ENCODE results near the gene CABLES1.

The CABLES1 gene

GRCh38 chr18:23178201-23178600, 42.9 kb downstream of the CABLES1 start:
- no peak overlapping the region for H3K27ac ChIP-seq (ENCODE audit: low read depth, low read length)
- H3K9ac ChIP-seq (ENCODE audit: low read length), result no peak overlapping the region
- no CpG with 5 or more reads among the region's 7 CpGs for WGBS (ENCODE audit: extremely low coverage, insufficient coverage, insufficient read length)
- no peak overlapping the region for H2BK12ac ChIP-seq (ENCODE audit: low read length)
- no peak overlapping the region for H2AK5ac ChIP-seq (ENCODE audit: low read length)
- no peak overlapping the region for H2BK5ac ChIP-seq (ENCODE audit: low read depth, low read length, poor library complexity)
- peaks cover 0 to 2% of the 10 kb centered on the region in 2 experiments for H3K4me1 ChIP-seq (ENCODE audit: control insufficient read depth in 1 of 2, insufficient read depth in 2 of 2, low read length in 2 of 2)
- H3K4ac ChIP-seq (ENCODE audit: low read depth, low read length), result no peak overlapping the region
- no peak for DNase-seq
- no peak overlapping the region for H3K18ac ChIP-seq (ENCODE audit: low read length)
- no peak overlapping the region for H2BK120ac ChIP-seq (ENCODE audit: insufficient read depth, low read length, poor library complexity)
- H4K91ac ChIP-seq (ENCODE audit: low read depth, low read length), result no peak overlapping the region
- no peaks in the 10 kb centered on the region for H3K79me1 ChIP-seq (ENCODE audit: low read length)
- H3K4me2 ChIP-seq (ENCODE audit: low read length), result no peak overlapping the region
- no peak overlapping the region for H3K14ac ChIP-seq (ENCODE audit: low read length)
- no peaks in the 10 kb centered on the region for H3K79me2 ChIP-seq (ENCODE audit: control insufficient read depth, insufficient read depth, low read length, poor library complexity)
- H2AFZ ChIP-seq (ENCODE audit: insufficient read depth, low read length, poor library complexity), result no peak overlapping the region
- no peaks in the 10 kb centered on the region for H3K36me3 ChIP-seq (ENCODE audit: control insufficient read depth in 1 of 2, insufficient read depth in 2 of 2, low read length in 2 of 2)
- no peak overlapping the region for H3K23ac ChIP-seq (ENCODE audit: low read length)
- peaks cover 2% of the 10 kb centered on the region for H3K9me3 ChIP-seq (ENCODE audit: insufficient read depth, low read depth, low read length)
- H4K8ac ChIP-seq (ENCODE audit: low read depth, low read length), result no peak overlapping the region
- no peaks in the 10 kb centered on the region for H3K27me3 ChIP-seq (ENCODE audit: insufficient read depth, low read length)
- no peak overlapping the region for H3K4me3 ChIP-seq (ENCODE audit: low read depth, low read length)
- H4K12ac ChIP-seq (ENCODE audit: low read depth, low read length), result no peak overlapping the region

- no peak overlapping the region for H2AFZ ChIP-seq (ENCODE audit: insufficient read depth, low read length, poor library complexity)
- H3K27me3 ChIP-seq (ENCODE audit: insufficient read depth, low read length), result no peaks in the 10 kb centered on the region
- H4K12ac ChIP-seq (ENCODE audit: low read depth, low read length), result no peak overlapping the region
- no peak overlapping the region for H4K8ac ChIP-seq (ENCODE audit: low read depth, low read length)
- no peak overlapping the region for H4K91ac ChIP-seq (ENCODE audit: low read depth, low read length)
- DNase-seq, result no peak
- no peak overlapping the region for H3K4me3 ChIP-seq (ENCODE audit: low read depth, low read length)
- no peak overlapping the region for H3K14ac ChIP-seq (ENCODE audit: low read length)
- no peak overlapping the region for H3K4me2 ChIP-seq (ENCODE audit: low read length)
- no peak overlapping the region for H2BK120ac ChIP-seq (ENCODE audit: insufficient read depth, low read length, poor library complexity)
- WGBS (ENCODE audit: extremely low coverage, insufficient coverage, insufficient read length), result no CpG with 5 or more reads among the region's 6 CpGs
- H3K27ac ChIP-seq (ENCODE audit: low read depth, low read length), result no peak overlapping the region
- H3K79me2 ChIP-seq (ENCODE audit: control insufficient read depth, insufficient read depth, low read length, poor library complexity), result no peaks in the 10 kb centered on the region
- H3K36me3 ChIP-seq (ENCODE audit: control insufficient read depth in 1 of 2, insufficient read depth in 2 of 2, low read length in 2 of 2), result no peaks in the 10 kb centered on the region
- no peak overlapping the region for H2AK5ac ChIP-seq (ENCODE audit: low read length)
- H2BK5ac ChIP-seq (ENCODE audit: low read depth, low read length, poor library complexity), result no peak overlapping the region
- peaks cover 0 to 4% of the 10 kb centered on the region in 2 experiments for H3K4me1 ChIP-seq (ENCODE audit: control insufficient read depth in 1 of 2, insufficient read depth in 2 of 2, low read length in 2 of 2)
- no peak overlapping the region for H3K9ac ChIP-seq (ENCODE audit: low read length)
- H2BK12ac ChIP-seq (ENCODE audit: low read length), result no peak overlapping the region
- no peak overlapping the region for H3K4ac ChIP-seq (ENCODE audit: low read depth, low read length)
- H3K18ac ChIP-seq (ENCODE audit: low read length), result no peak overlapping the region
- H3K9me3 ChIP-seq (ENCODE audit: insufficient read depth, low read depth, low read length), result peaks cover 2% of the 10 kb centered on the region
- no peaks in the 10 kb centered on the region for H3K79me1 ChIP-seq (ENCODE audit: low read length)
- no peak overlapping the region for H3K23ac ChIP-seq (ENCODE audit: low read length)
Observed at GRCh38 chr18:23178661-23179081, 43.4 kb downstream of the CABLES1 start.

GRCh38 chr18:23179416-23179815, 44.1 kb downstream of the CABLES1 start:
- Histone ChIP-seq H4K8ac (ENCODE audit: low read depth, low read length) (no peak overlapping the region), H3K27me3 (ENCODE audit: insufficient read depth, low read length) (no peaks in the 10 kb centered on the region), H3K4me2 (ENCODE audit: low read length) (no peak overlapping the region), H2BK120ac (ENCODE audit: insufficient read depth, low read length, poor library complexity) (no peak overlapping the region), H3K4ac (ENCODE audit: low read depth, low read length) (no peak overlapping the region), H3K27ac (ENCODE audit: low read depth, low read length) (no peak overlapping the region), H2AK5ac (ENCODE audit: low read length) (no peak overlapping the region), H3K4me3 (ENCODE audit: low read depth, low read length) (no peak overlapping the region), H3K36me3 (ENCODE audit: control insufficient read depth in 1 of 2, insufficient read depth in 2 of 2, low read length in 2 of 2) (no peaks in the 10 kb centered on the region), H3K18ac (ENCODE audit: low read length) (no peak overlapping the region), H3K9me3 (ENCODE audit: insufficient read depth, low read depth, low read length) (peaks cover 2% of the 10 kb centered on the region), H3K79me1 (ENCODE audit: low read length) (no peaks in the 10 kb centered on the region), H2AFZ (ENCODE audit: insufficient read depth, low read length, poor library complexity) (no peak overlapping the region), H4K91ac (ENCODE audit: low read depth, low read length) (no peak overlapping the region), H3K9ac (ENCODE audit: low read length) (no peak overlapping the region), H3K23ac (ENCODE audit: low read length) (no peak overlapping the region), H3K79me2 (ENCODE audit: control insufficient read depth, insufficient read depth, low read length, poor library complexity) (no peaks in the 10 kb centered on the region), H2BK12ac (ENCODE audit: low read length) (no peak overlapping the region), H3K14ac (ENCODE audit: low read length) (no peak overlapping the region), H2BK5ac (ENCODE audit: low read depth, low read length, poor library complexity) (no peak overlapping the region), H4K12ac (ENCODE audit: low read depth, low read length) (no peak overlapping the region), H3K4me1 (ENCODE audit: control insufficient read depth in 1 of 2, insufficient read depth in 2 of 2, low read length in 2 of 2) (peaks cover 5 to 9% of the 10 kb centered on the region in 2 experiments)
- peak in 1 of 2 donors; percentile 31 for DNase-seq
- WGBS (ENCODE audit: extremely low coverage, insufficient coverage, insufficient read length), result no CpG with 5 or more reads among the region's 6 CpGs

GRCh38 chr18:23181547-23181946, 46.3 kb downstream of the CABLES1 start:
- no peak overlapping the region for H3K27ac ChIP-seq (ENCODE audit: low read depth, low read length)
- H4K91ac ChIP-seq (ENCODE audit: low read depth, low read length), result no peak overlapping the region
- peaks cover 5 to 9% of the 10 kb centered on the region in 2 experiments for H3K4me1 ChIP-seq (ENCODE audit: control insufficient read depth in 1 of 2, insufficient read depth in 2 of 2, low read length in 2 of 2)
- DNase-seq, result no peak
- H4K12ac ChIP-seq (ENCODE audit: low read depth, low read length), result no peak overlapping the region
- H3K27me3 ChIP-seq (ENCODE audit: insufficient read depth, low read length), result no peaks in the 10 kb centered on the region
- H3K4ac ChIP-seq (ENCODE audit: low read depth, low read length), result no peak overlapping the region
- no peak overlapping the region for H3K4me3 ChIP-seq (ENCODE audit: low read depth, low read length)
- no peak overlapping the region for H2AFZ ChIP-seq (ENCODE audit: insufficient read depth, low read length, poor library complexity)
- no peaks in the 10 kb centered on the region for H3K79me1 ChIP-seq (ENCODE audit: low read length)
- no peak overlapping the region for H3K18ac ChIP-seq (ENCODE audit: low read length)
- H2BK5ac ChIP-seq (ENCODE audit: low read depth, low read length, poor library complexity), result no peak overlapping the region
- H3K79me2 ChIP-seq (ENCODE audit: control insufficient read depth, insufficient read depth, low read length, poor library complexity), result no peaks in the 10 kb centered on the region
- H3K36me3 ChIP-seq (ENCODE audit: control insufficient read depth in 1 of 2, insufficient read depth in 2 of 2, low read length in 2 of 2), result no peaks in the 10 kb centered on the region
- H2AK5ac ChIP-seq (ENCODE audit: low read length), result no peak overlapping the region
- H3K14ac ChIP-seq (ENCODE audit: low read length), result no peak overlapping the region
- H2BK120ac ChIP-seq (ENCODE audit: insufficient read depth, low read length, poor library complexity), result no peak overlapping the region
- H3K9me3 ChIP-seq (ENCODE audit: insufficient read depth, low read depth, low read length), result no peaks in the 10 kb centered on the region
- H3K4me2 ChIP-seq (ENCODE audit: low read length), result no peak overlapping the region
- H3K9ac ChIP-seq (ENCODE audit: low read length), result no peak overlapping the region
- H4K8ac ChIP-seq (ENCODE audit: low read depth, low read length), result no peak overlapping the region
- H3K23ac ChIP-seq (ENCODE audit: low read length), result no peak overlapping the region
- no peak overlapping the region for H2BK12ac ChIP-seq (ENCODE audit: low read length)
